RWPE1 (cell line): ENCODE data around the gene GOLIM4.

ENCODE experiments used
- CTCF ChIA-PET: fragments of 350-600 bp; sonication (Branson Sonifier 250); formaldehyde crosslinking; extraction: SDS; loops from one replicate; lab custom pipeline; 2021; lab: Yijun Ruan, JAX
- POLR2A ChIA-PET: fragments of 400-600 bp; formaldehyde crosslinking; extraction: SDS; loops from one replicate; lab custom pipeline; 2020; ENCODE audit warnings: antibody characterized with exemption; ENCODE audit not compliant: low non-redundant PET; lab: Yijun Ruan, JAX
- DNase-seq: peaks from one replicate; pipeline ENCODE4 v3.0.0; 2012; ENCODE audit warnings: low spot score
- H3K27ac ChIP-seq: fragments of 450-650 bp; 2 replicates; pipeline ENCODE4 v1.5.1; 2017
- CTCF ChIP-seq: fragments of 450-650 bp; conservative IDR thresholded peaks from 2 replicates; pipeline ENCODE4 v1.5.1; 2017; ENCODE audit warnings: low read depth, mild to moderate bottlenecking

GOLIM4 gene

DNA sequence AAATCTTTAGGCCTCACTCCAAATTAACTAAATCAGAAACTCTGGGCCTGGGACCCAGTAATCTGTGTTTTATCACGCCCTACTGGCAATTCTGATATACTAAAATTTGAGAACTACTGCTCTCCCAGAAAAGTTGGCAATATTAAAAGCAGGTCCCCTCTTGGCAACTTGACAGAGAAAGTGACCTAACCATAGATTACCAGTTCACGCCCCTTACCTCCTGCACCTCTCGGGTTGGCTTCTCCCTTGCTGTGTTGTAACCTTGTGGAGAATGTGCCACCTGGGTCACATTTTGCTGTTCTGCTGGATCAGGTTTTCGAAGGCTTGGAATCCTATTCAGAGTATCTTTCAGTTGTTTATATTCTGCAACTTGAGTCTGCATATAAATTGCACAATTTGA lies 59.1 kb downstream of the GOLIM4 start:
- POLR2A ChIA-PET = no interaction called here
- no peak for TF ChIP-seq CTCF
- CTCF ChIA-PET = interaction anchor here (0.6 kb wide), 1 partner anchor 128 kb away, joined by 4 read pairs; no protein-coding TSS in a partner anchor
- no peak overlapping the region for H3K27ac ChIP-seq
- no peak for DNase-seq

DNA sequence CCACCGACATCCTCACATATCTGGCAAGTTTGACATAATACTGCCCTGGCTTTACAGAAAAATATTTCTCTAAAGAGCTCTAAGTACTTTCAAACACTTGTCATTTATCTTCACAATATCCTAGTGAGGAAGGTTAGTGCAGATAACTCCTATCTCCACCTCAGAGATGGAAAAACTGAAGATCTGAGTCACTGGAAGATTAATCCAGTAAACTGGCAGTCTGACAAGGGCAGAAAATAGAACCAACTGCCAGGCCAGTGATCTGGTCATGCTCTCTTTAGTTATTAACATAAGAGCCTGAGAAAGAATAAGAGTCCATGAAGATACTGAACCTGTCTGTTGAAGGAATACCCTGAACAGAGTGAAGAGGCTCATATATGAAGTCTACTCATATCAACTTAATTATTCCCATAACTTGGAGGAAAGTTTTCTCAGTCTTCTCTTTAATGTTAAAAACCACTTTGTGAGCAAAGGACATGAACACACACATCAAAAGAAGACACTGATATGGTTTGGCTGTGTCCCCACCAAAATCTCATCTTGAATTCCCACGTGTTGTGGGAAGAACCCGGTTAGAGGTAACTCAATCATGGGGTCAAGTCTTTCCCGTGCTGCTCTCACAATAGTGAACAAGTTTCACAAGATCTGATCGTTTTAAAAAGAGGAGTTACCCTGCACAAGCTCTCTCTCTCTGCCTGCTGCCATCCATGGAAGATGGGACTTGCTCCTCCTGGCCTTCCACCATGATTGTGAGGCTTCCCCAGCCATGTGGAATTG lies 61.4 kb downstream of the GOLIM4 start:
- DNase-seq = no peak
- TF ChIP-seq CTCF = no peak
- ChIA-PET CTCF (no interaction called here), POLR2A (no interaction called here)
- H3K27ac ChIP-seq = no peak overlapping the region

DNA sequence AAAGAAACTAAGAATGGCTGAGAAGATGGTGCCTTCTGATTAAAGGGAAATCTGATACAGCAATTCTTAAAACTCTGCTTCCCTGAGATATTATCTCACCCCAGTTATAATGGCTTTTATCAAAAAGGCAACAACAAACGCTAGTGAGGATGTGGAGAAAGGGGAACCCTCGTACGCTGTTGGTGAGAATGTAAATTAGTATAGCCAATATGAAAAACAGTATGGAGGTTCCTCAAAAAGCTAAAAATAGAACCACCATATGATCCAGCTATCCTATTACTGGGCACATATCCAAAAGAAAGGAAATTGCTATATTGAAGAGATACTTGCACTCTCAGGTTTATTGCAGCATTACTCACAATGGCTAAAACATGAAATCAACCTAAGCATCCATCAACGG lies 65.1 kb downstream of the GOLIM4 start:
- no peak overlapping the region for H3K27ac ChIP-seq
- TF ChIP-seq CTCF = no peak
- POLR2A ChIA-PET = no interaction called here
- DNase-seq = no peak
- CTCF ChIA-PET = interaction anchor here (1.0 to 1.5 kb wide), 2 partner anchors 10 to 135 kb away, joined by 4 to 6 read pairs; no protein-coding TSS in a partner anchor

GRCh38 chr3:168029705-168030104 lies 66.0 kb downstream of the GOLIM4 start:
- no peak overlapping the region for H3K27ac ChIP-seq
- ChIA-PET CTCF (interaction anchor here (1.0 to 1.5 kb wide), 2 partner anchors 11 to 136 kb away, joined by 4 to 6 read pairs; no protein-coding TSS in a partner anchor), POLR2A (no interaction called here)
- DNase-seq = no peak
- no peak for TF ChIP-seq CTCF

DNA sequence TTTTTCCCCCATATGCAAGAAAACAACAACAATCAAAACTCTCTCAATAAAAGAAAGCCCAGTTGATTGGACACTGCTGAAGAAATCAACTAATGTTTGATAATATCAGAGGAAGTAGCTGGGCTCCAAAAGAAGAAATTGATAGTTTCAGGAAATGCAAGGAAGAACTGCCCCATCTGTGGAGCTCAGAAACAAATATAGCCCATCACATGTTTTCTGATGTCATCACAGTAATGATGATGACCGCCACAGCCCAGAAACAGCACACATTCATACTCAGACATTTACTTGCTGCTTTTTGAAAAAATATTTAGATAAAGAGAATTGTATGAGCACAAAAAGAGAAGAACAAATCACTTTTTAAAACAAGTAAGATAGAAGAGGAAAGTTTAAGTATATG lies 67.6 kb downstream of the GOLIM4 start:
- POLR2A ChIA-PET = no interaction called here
- no peak overlapping the region for H3K27ac ChIP-seq
- CTCF ChIA-PET = interaction anchor here (0.5 kb wide), 1 partner anchor 1551 kb away, joined by 3 read pairs; no protein-coding TSS in a partner anchor
- TF ChIP-seq CTCF = no peak
- DNase-seq = no peak

DNA sequence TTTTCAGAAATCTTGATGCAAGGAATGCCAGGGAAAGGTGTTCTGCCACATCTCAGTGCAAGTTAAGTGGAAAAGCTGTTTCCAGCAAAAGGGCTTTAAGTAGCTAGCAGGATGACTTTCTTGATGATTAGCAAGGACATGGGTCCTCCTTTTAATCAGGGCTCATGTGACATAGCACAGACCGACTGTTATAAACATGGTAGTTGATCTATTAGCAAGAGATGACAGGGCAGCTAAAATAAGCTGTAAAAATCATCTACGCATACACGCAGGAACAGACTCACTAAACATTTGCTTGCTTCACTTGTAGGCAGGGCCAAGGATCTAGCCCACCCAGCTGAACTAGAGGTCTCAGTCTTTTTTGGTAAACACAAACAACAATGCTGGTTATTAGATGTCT lies 69.0 kb downstream of the GOLIM4 start:
- no peak for TF ChIP-seq CTCF
- no peak overlapping the region for H3K27ac ChIP-seq
- ChIA-PET CTCF (no interaction called here), POLR2A (no interaction called here)
- DNase-seq = no peak
